GM23338 (cell line): ENCODE measurements around the gene SELENOO. TPM values are rescaled to one million over a fixed set of nuclear protein-coding genes. Genes with fewer than 3 reads are reported as not detected.

Experiments
- ATAC-seq: fragments of 200-7000 bp; cut with Tn5 transposase; 3 replicates; pipeline ENCODE4 v1.9.1; 2020
- DNase-seq: peaks from one replicate; pipeline ENCODE4 v3.0.0-alpha.2; 2015; ENCODE audit warnings: low spot score
- H2AFZ ChIP-seq: fragments of 200-600 bp; sonication (generic); 2 replicates; pipeline ENCODE4 v1.8.0; 2016; ENCODE audit warnings: antibody characterized with exemption, mild to moderate bottlenecking, moderate library complexity
- H3F3A ChIP-seq: fragments of 200-600 bp; sonication (generic); replicated peaks from 2 replicates; pipeline ENCODE4 v1.8.0; 2017; ENCODE audit warnings: antibody characterized with exemption, mixed run types, low read depth
- H3K27ac ChIP-seq: fragments of 200-600 bp; sonication (generic); 2 replicates; pipeline ENCODE4 v1.6.1; 2016; ENCODE audit warnings: low read depth
- H3K27me3 ChIP-seq: fragments of 200-600 bp; sonication (generic); 2 replicates; pipeline ENCODE4 v1.8.0; 2016; ENCODE audit warnings: mild to moderate bottlenecking, mixed run types, moderate library complexity; ENCODE audit not compliant: insufficient read depth
- H3K36me3 ChIP-seq: fragments of 200-600 bp; sonication (generic); 2 replicates; pipeline ENCODE4 v1.8.0; 2016; ENCODE audit warnings: mild to moderate bottlenecking; ENCODE audit not compliant: insufficient read depth
- H3K4me1 ChIP-seq: fragments of 200-600 bp; sonication (generic); 2 replicates; pipeline ENCODE4 v1.8.0; 2016; ENCODE audit warnings: mild to moderate bottlenecking, moderate library complexity; ENCODE audit not compliant: insufficient read depth
- H3K4me2 ChIP-seq: fragments of 200-600 bp; sonication (generic); 2 replicates; pipeline ENCODE4 v1.7.1; 2017; ENCODE audit warnings: mixed run types
- H3K4me3 ChIP-seq: fragments of 200-600 bp; sonication (generic); 2 replicates; pipeline ENCODE4 v1.6.1; 2016; ENCODE audit warnings: mixed run types
- H3K79me2 ChIP-seq: fragments of 200-600 bp; sonication (generic); replicated peaks from 2 replicates; pipeline ENCODE4 v1.8.0; 2017; ENCODE audit warnings: mild to moderate bottlenecking; ENCODE audit not compliant: insufficient read depth
- H3K9me2 ChIP-seq: fragments of 200-600 bp; sonication (generic); 2 replicates; pipeline ENCODE4 v1.8.0; 2017; ENCODE audit not compliant: insufficient read depth
- H4K20me1 ChIP-seq: fragments of 200-600 bp; sonication (generic); replicated peaks from 2 replicates; pipeline ENCODE4 v1.8.0; 2017; ENCODE audit warnings: mild to moderate bottlenecking; ENCODE audit not compliant: insufficient read depth
- H3K27ac Mint-ChIP-seq: 2 replicates; pipeline ENCODE4 v1.8.0; 2020; ENCODE audit warnings: inconsistent platforms, mild to moderate bottlenecking, moderate library complexity, mixed read lengths
- H3K27me3 Mint-ChIP-seq: 3 replicates; pipeline ENCODE4 v1.8.0; 2022; ENCODE audit warnings: low read depth, mild to moderate bottlenecking, moderate library complexity, mixed read lengths, inconsistent platforms; ENCODE audit not compliant: insufficient read depth, poor library complexity
- H3K36me3 Mint-ChIP-seq: 3 replicates; pipeline ENCODE4 v1.8.0; 2021; ENCODE audit warnings: low read depth, mild to moderate bottlenecking, inconsistent platforms, moderate library complexity, mixed read lengths
- H3K4me1 Mint-ChIP-seq: 3 replicates; pipeline ENCODE4 v1.8.0; 2020; ENCODE audit warnings: mild to moderate bottlenecking, inconsistent platforms, mixed read lengths
- H3K4me3 Mint-ChIP-seq: 3 replicates; pipeline ENCODE4 v1.8.0; 2021; ENCODE audit warnings: moderate library complexity, mild to moderate bottlenecking, inconsistent platforms, mixed read lengths
- H3K9me3 Mint-ChIP-seq: 3 replicates; pipeline ENCODE4 v1.8.0; 2020; ENCODE audit warnings: moderate library complexity, mild to moderate bottlenecking, inconsistent platforms, mixed read lengths
- CREB1 ChIP-seq: fragments of 250-450 bp; sonication (Bioruptor Pico); IDR thresholded peaks from 2 replicates; pipeline ENCODE4 v1.5.0; 2020; ENCODE audit warnings: low read depth, mild to moderate bottlenecking, moderate library complexity
- ETS1 ChIP-seq: IDR thresholded peaks from 2 replicates; pipeline ENCODE4 v1.6.1; 2016; ENCODE audit warnings: antibody characterized with exemption
- EZH2 ChIP-seq: fragments of 200-600 bp; sonication (generic); IDR thresholded peaks from one replicate; pipeline ENCODE4 v1.8.0; 2017; ENCODE audit warnings: antibody characterized with exemption, mild to moderate bottlenecking, low read depth; ENCODE audit not compliant: unreplicated experiment
- EZH2phosphoT487 ChIP-seq: fragments of 200-600 bp; sonication (generic); IDR thresholded peaks from one replicate; pipeline ENCODE4 v1.8.1; 2018; ENCODE audit warnings: antibody characterized with exemption; ENCODE audit not compliant: unreplicated experiment
- NANOG ChIP-seq: IDR thresholded peaks from 2 replicates; pipeline ENCODE4 v1.6.1; 2016; ENCODE audit warnings: antibody characterized with exemption, borderline replicate concordance
- POLR2AphosphoS5 ChIP-seq: IDR thresholded peaks from 2 replicates; pipeline ENCODE4 v1.6.1; 2016; ENCODE audit warnings: antibody characterized with exemption, low read depth
- STAT1 ChIP-seq: IDR thresholded peaks from one replicate; pipeline ENCODE4 v1.6.1; 2016; ENCODE audit warnings: antibody characterized with exemption; ENCODE audit not compliant: unreplicated experiment
- ZNF114 ChIP-seq: fragments of 250-450 bp; sonication (Bioruptor Pico); IDR thresholded peaks from 2 replicates; pipeline ENCODE4 v1.5.0; 2020; ENCODE audit warnings: mild to moderate bottlenecking, moderate library complexity
- ZNF462 ChIP-seq: fragments of 250-450 bp; sonication (Bioruptor Pico); IDR thresholded peaks from 2 replicates; pipeline ENCODE4 v1.5.0; 2020; ENCODE audit warnings: mild to moderate bottlenecking, moderate library complexity
- polyA plus RNA-seq: library from polyadenylated mRNA; unstranded; fragments of >200 nt; fragmentation: Nextera tagmentation; extraction: Ambion mirVana; gene quantifications from 2 replicates; pipeline ENCODE4 v1.2.1, GENCODE V29; 2016
- total RNA-seq: library from RNA; depleted of rRNA; stranded (reverse); fragments of >200 nt; shearing (Covaris generic); gene quantifications from 2 replicates; pipeline ENCODE4 v1.2.3, GENCODE V29; 2014

Gene SELENOO
- total and polyA plus RNA-seq, 2 experiments from 2014 or later, result 6.8 to 21.3 TPM

GRCh38 chr22:50243685-50244419, 43.0 kb downstream of the SELENOO start:
- H3K27ac Mint-ChIP-seq, result no peak overlapping the region

More at GRCh38 chr22:50243685-50244419, 43.0 kb downstream of the SELENOO start:
- H3K36me3 ChIP-seq, result no peaks in the 10 kb centered on the region
- peaks cover 40% of the 10 kb centered on the region for H3K79me2 ChIP-seq
- peak overlapping the region; percentile 97 for H3K4me2 ChIP-seq
- peaks cover 12% of the 10 kb centered on the region for H3K4me1 ChIP-seq
- H3K4me3 ChIP-seq, result peak overlapping the region; percentile 99
- peaks cover 6% of the 10 kb centered on the region; the same call in 1 of the 2 replicates for H4K20me1 ChIP-seq
- ATAC-seq (peak; percentile 7; the same call in 1 of the 3 replicates), DNase-seq (no peak)
- H3K36me3 Mint-ChIP-seq, result peaks cover 11% of the 10 kb centered on the region; the same call in 2 of the 3 replicates
- peaks cover 21% of the 10 kb centered on the region; the same call in 2 of the 3 replicates for H3K4me1 Mint-ChIP-seq
- TF ChIP-seq STAT1 (no peak), ETS1 (no peak), EZH2phosphoT487 (no peak), CREB1 (CRISPR knock-in tag) (no peak), EZH2 (no peak), ZNF462 (no peak), NANOG (no peak), POLR2AphosphoS5 (no peak), ZNF114 (CRISPR knock-in tag) (no peak)
- no peaks in the 10 kb centered on the region for H3K9me3 Mint-ChIP-seq
- H3F3A ChIP-seq, result peaks cover 2% of the 10 kb centered on the region; the same call in 1 of the 2 replicates
- peaks cover 8% of the 10 kb centered on the region for H3K27me3 Mint-ChIP-seq
- H3K4me3 Mint-ChIP-seq, result peak overlapping the region; percentile 92
- no peaks in the 10 kb centered on the region for H3K27me3 ChIP-seq
- no peaks in the 10 kb centered on the region for H3K9me2 ChIP-seq
- H2AFZ ChIP-seq, result peak overlapping the region; percentile 99; the same call in 1 of the 2 replicates
- H3K27ac ChIP-seq, result no peak overlapping the region
